Measurements from ENCODE around the gene IER5L. TPM values are rescaled to one million over a fixed set of nuclear protein-coding genes. Genes with fewer than 3 reads are reported as not detected.

IER5L gene
- total and polyA plus RNA-seq, 9 of the 15 experiments (the other 6 are each of a cell fraction or from before 2014, with no cell fraction given): 0.14 to 11.9 (median 0.52) TPM

GRCh38 chr9:129143031-129143927 is 34.8 kb downstream of the IER5L start (continued):
- TF ChIP-seq RREB1 (CRISPR knock-in tag; IDR thresholded peaks at IDR 0.05) (peak; percentile 67; the same call in 1 of the 2 replicates), REST (IDR thresholded peaks at IDR 0.05; ENCODE audit: borderline replicate concordance) (peak; percentile 44; the same call in 1 of the 2 replicates), REST (CRISPR knock-in tag; IDR thresholded peaks at IDR 0.05; ENCODE audit: low read depth) (no peak), RFX1 (IDR thresholded peaks at IDR 0.05) (no peak), MYNN (IDR thresholded peaks at IDR 0.05) (no peak), MYNN (CRISPR knock-in tag; IDR thresholded peaks at IDR 0.05) (no peak), NCOA6 (IDR thresholded peaks at IDR 0.05) (no peak), ZSCAN32 (CRISPR knock-in tag; IDR thresholded peaks at IDR 0.05) (no peak), ZNF41 (CRISPR knock-in tag; conservative IDR thresholded peaks at IDR 0.05) (no peak), SREBF2 (CRISPR knock-in tag; IDR thresholded peaks at IDR 0.05) (no peak), MYC (IDR thresholded peaks at IDR 0.05; ENCODE audit: low read depth, low read length) (0 out of 2 replicates have a peak, but pooled peaks have one; percentile 20), MYC (CRISPR knock-in tag; IDR thresholded peaks at IDR 0.05; ENCODE audit: borderline replicate concordance, low read depth) (no peak)

Measured in K562 (cell line).